Activated CD8-positive, alpha-beta memory T cell treated with anti-CD3 and anti-CD28 coated beads for 36 hours (primary cell): ENCODE results near the gene ATG2A. TPM values are rescaled to one million over a fixed set of nuclear protein-coding genes. Genes with fewer than 3 reads are reported as not detected.

Experiments used
- CTCF ChIA-PET: fragments of 350-600 bp; sonication (Branson Sonifier 250); formaldehyde crosslinking; loops from one replicate; lab custom pipeline; 2021; ENCODE audit warnings: antibody characterized with exemption; lab: Charles Lee
- POLR2A ChIA-PET: fragments of 350-600 bp; sonication (Branson Sonifier 250); formaldehyde crosslinking; loops from one replicate; lab custom pipeline; 2021; ENCODE audit warnings: antibody characterized with exemption; lab: Charles Lee
- total RNA-seq, 2 experiments: library from RNA; stranded (reverse); gene quantifications; one replicate each; pipeline ENCODE4 v1.2.3, GENCODE V29; 2021

Gene ATG2A
- total RNA-seq, 2 experiments from 2014 or later: 21.7 to 22.6 TPM

- ChIA-PET POLR2A (no interaction called here), CTCF (no interaction called here)
These were observed 6.4 kb downstream of the ATG2A start for GRCh38 chr11:64910451-64911093.

GRCh38 chr11:64909653-64910343 lies 7.2 kb downstream of the ATG2A start:
- ChIA-PET CTCF (interaction anchor here (0.9 kb wide), 1 partner anchor 115 kb away, joined by 4 read pairs; no protein-coding TSS in a partner anchor), POLR2A (no interaction called here)

GRCh38 chr11:64908766-64909165 lies 8.2 kb downstream of the ATG2A start:
- ChIA-PET POLR2A (no interaction called here), CTCF (no interaction called here)

GRCh38 chr11:64906314-64906635 lies 10.7 kb downstream of the ATG2A start:
- POLR2A ChIA-PET: no interaction called here
- CTCF ChIA-PET: no interaction called here

- ChIA-PET POLR2A (no interaction called here), CTCF (no interaction called here)
These were observed 11.3 kb downstream of the ATG2A start for GRCh38 chr11:64905516-64906313.

GRCh38 chr11:64903291-64903833 lies 13.6 kb downstream of the ATG2A start:
- CTCF ChIA-PET: no interaction called here
- POLR2A ChIA-PET: no interaction called here

- POLR2A ChIA-PET: no interaction called here
- CTCF ChIA-PET: interaction anchor here (1.0 kb wide), 1 partner anchor 112 kb away, joined by 3 read pairs; the partner anchor contains the start of gene ARL2
These were observed 14.7 kb downstream of the ATG2A start for GRCh38 chr11:64902102-64902900.

GRCh38 chr11:64900774-64901173 lies 16.2 kb downstream of the ATG2A start:
- POLR2A ChIA-PET: interaction anchor here (0.8 to 1.4 kb wide), 3 partner anchors 36 to 98 kb away, joined by 3 to 6 read pairs (median 4); partner anchors contain the start of gene MAP4K2
- CTCF ChIA-PET: interaction anchor here (1.2 to 17.1 kb wide), 2 partner anchors 14 to 48 kb away, joined by 3 to 475 read pairs; partner anchors contain the start of gene CDC42BPG

- POLR2A ChIA-PET: interaction anchor here (0.7 to 1.4 kb wide), 4 partner anchors 35 to 310 kb away, joined by 3 to 6 read pairs (median 4); partner anchors contain the start of gene MAP4K2
- CTCF ChIA-PET: interaction anchor here (0.7 to 17.1 kb wide), 6 partner anchors 12 to 157 kb away, joined by 3 to 475 read pairs (median 4); partner anchors contain the start of gene CDC42BPG
These were observed 16.7 kb downstream of the ATG2A start for GRCh38 chr11:64900263-64900678.

GRCh38 chr11:64898541-64898940 lies 18.5 kb downstream of the ATG2A start:
- ChIA-PET CTCF (interaction anchor here (1.4 to 17.1 kb wide), 2 partner anchors 10 to 46 kb away, joined by 5 to 475 read pairs; partner anchors contain the start of gene CDC42BPG), POLR2A (interaction anchor here (0.5 kb wide), 1 partner anchor 9 kb away, joined by 9 read pairs; no protein-coding TSS in a partner anchor)

GRCh38 chr11:64898076-64898445 lies 18.9 kb downstream of the ATG2A start:
- ChIA-PET CTCF (interaction anchor here (1.4 to 17.1 kb wide), 2 partner anchors 10 to 46 kb away, joined by 5 to 475 read pairs; partner anchors contain the start of gene CDC42BPG), POLR2A (interaction anchor here (0.5 kb wide), 1 partner anchor 9 kb away, joined by 9 read pairs; no protein-coding TSS in a partner anchor)

- ChIA-PET CTCF (interaction anchor here (1.4 to 17.1 kb wide), 2 partner anchors 9 to 45 kb away, joined by 5 to 475 read pairs; partner anchors contain the start of gene CDC42BPG), POLR2A (no interaction called here)
These were observed 19.5 kb downstream of the ATG2A start for GRCh38 chr11:64897381-64898075.

- ChIA-PET POLR2A (no interaction called here), CTCF (interaction anchor here (0.6 to 17.1 kb wide), 2 partner anchors 18 to 44 kb away, joined by 3 to 475 read pairs; partner anchors contain the start of genes CDC42BPG and EHD1)
These were observed 20.5 kb downstream of the ATG2A start for GRCh38 chr11:64896448-64897022.

GRCh38 chr11:64894812-64895452 lies 22.1 kb downstream of the ATG2A start:
- ChIA-PET POLR2A (no interaction called here), CTCF (interaction anchor here (0.8 to 17.1 kb wide), 8 partner anchors 16 to 85 kb away, joined by 3 to 475 read pairs (median 4); partner anchors contain the start of gene CDC42BPG)

GRCh38 chr11:64894070-64894811 lies 22.8 kb downstream of the ATG2A start:
- CTCF ChIA-PET: interaction anchor here (0.5 to 17.1 kb wide), 19 partner anchors 10 to 840 kb away, joined by 3 to 475 read pairs (median 3); partner anchors contain the start of genes ARL2 and CDC42BPG
- POLR2A ChIA-PET: interaction anchor here (1.1 kb wide), 1 partner anchor 43 kb away, joined by 3 read pairs; no protein-coding TSS in a partner anchor
